Cardiac fibroblast (primary cell): ENCODE results near the gene MAN1C1.
A peak's percentile ranks its signal among the peaks of the same experiment; 100 is the strongest.

Experiments
- DNase-seq, 2 donors: peaks; one replicate each; pipeline versions ENCODE4 v3.0.0 to v3.0.0-alpha.2; 2010; ENCODE audit warnings: low read depth in 2 of 2
- H3K4me3 ChIP-seq, 2 donors: replicated peaks in 1 of 2; 1 replicate in 1 of 2; 2 replicates in 1 of 2; pipeline ENCODE4 v1.5.1; 2011; ENCODE audit warnings: low read depth in 2 of 2, low read length in 2 of 2, mild to moderate bottlenecking in 2 of 2, moderate library complexity in 1 of 2
- TF ChIP-seq, protein P1 (sequence below): IDR thresholded peaks from one replicate; pipeline ENCODE4 v1.5.1; 2011; ENCODE audit warnings: low read depth, mild to moderate bottlenecking, low read length, inconsistent platforms

MAN1C1 gene

DNA sequence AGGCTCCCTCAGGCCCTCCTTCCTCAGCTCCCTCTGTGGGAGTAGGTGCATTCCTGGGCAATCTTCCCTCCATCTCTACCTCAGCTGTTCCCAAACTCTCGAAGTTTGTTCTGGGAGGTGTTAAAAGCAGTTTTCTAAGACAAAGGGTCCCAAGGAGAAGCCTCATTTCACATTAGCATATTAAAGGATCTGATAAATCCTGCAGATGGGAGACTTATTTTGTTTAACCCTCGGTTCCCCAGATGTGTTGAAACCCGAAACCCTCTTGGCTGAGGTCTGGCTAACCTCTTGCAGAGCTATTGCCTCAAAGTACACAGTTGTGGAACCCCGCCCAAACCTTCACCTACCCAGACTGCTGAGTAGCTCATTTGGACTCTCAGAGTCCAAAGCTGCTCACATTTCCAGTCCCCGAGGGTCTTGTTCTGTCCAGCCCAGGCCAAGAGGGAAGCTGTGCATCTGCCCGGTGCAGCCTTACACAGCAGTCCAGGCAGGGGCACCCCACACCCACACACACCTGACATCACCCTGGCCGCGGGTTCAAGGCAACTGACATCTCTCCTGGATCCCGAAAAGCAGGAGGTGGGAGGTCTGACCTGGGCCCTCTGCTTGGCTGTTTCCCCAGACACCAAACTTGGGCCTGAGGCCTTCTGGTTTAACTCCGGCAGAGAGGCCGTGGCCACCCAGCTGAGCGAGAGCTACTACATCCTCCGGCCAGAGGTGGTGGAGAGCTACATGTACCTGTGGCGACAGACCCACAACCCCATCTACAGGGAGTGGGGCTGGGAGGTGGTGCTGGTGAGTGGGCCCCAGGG, 163.9 kb downstream of the MAN1C1 start:
- H3K4me3 ChIP-seq, result no peak overlapping the region
- TF ChIP-seq, protein P1, sequence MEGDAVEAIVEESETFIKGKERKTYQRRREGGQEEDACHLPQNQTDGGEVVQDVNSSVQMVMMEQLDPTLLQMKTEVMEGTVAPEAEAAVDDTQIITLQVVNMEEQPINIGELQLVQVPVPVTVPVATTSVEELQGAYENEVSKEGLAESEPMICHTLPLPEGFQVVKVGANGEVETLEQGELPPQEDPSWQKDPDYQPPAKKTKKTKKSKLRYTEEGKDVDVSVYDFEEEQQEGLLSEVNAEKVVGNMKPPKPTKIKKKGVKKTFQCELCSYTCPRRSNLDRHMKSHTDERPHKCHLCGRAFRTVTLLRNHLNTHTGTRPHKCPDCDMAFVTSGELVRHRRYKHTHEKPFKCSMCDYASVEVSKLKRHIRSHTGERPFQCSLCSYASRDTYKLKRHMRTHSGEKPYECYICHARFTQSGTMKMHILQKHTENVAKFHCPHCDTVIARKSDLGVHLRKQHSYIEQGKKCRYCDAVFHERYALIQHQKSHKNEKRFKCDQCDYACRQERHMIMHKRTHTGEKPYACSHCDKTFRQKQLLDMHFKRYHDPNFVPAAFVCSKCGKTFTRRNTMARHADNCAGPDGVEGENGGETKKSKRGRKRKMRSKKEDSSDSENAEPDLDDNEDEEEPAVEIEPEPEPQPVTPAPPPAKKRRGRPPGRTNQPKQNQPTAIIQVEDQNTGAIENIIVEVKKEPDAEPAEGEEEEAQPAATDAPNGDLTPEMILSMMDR, result no peak
- DNase-seq, result peak in 1 of 2 donors; percentile 42

DNA sequence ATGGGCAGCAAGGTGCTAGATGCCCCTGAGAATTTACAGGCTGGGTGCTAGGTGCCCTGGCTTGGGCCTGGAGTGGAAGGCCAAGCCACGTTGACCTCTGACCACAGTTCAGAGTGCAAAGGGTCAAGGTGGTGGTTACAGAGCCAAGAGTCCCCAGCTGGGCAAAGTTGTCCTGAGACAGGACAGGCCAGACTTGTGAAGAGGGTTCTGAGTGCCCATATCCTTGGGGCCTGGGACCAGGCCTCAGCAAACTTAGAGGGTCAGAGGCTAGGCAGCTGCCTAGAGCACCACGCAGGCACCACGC, 164.5 kb downstream of the MAN1C1 start:
- H3K4me3 ChIP-seq, result no peak overlapping the region
- no peak for DNase-seq
- TF ChIP-seq, protein P1, result no peak

DNA sequence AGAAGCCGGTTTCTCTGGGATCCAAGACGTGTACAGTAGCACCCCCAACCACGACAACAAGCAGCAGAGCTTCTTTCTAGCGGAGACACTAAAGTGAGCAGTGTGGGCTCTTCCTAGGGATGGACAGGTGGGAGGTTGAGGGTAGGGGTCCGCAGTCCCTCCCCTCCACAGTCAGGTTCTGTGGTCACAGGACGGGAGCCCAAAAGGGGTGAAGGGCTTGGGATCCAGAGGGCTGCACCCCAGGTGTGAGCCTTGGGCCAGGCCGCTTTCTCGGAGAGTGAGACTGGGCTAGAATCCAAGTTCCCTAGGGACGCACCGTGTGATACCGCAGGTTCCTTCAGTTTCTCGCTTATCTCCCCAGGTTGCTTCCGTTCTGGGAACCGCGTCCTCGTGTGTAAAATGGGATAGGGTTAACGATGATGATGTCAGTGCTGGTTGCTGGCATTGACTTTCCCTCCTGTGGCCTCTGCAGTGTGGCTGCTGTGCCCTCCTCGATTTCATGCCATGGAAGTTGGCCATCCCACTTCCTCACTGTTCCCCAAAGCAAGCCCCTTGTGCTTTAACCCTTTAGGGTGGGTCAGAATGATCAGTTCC, 166.1 kb downstream of the MAN1C1 start:
- TF ChIP-seq, protein P1, result no peak
- DNase-seq, result no peak
- no peak overlapping the region for H3K4me3 ChIP-seq

DNA sequence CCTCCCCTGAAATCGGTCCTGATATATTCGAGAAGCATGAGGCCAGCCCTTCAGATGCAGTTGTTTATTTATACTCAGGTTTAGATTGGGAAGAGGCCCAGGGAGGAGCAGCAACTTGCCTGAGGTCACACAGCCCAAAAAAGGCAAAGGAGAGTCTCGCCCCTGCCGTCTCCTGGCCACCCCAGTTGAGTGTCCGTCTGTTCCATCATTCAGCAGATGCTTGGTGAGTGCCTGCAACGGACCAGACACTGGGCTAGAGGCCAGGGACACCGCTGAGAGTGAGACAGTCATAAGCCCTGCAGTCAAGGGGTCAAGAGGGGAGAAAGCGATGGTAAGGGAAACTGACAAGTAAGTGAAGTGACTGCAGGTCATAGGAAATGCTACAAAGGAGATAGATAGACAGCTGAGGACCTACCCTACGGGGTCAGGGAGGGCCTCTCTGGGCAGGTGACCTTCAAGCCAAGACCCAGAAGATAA, 168.0 kb downstream of the MAN1C1 start:
- no peak for DNase-seq
- H3K4me3 ChIP-seq, result no peak overlapping the region
- TF ChIP-seq, protein P1, result no peak

DNA sequence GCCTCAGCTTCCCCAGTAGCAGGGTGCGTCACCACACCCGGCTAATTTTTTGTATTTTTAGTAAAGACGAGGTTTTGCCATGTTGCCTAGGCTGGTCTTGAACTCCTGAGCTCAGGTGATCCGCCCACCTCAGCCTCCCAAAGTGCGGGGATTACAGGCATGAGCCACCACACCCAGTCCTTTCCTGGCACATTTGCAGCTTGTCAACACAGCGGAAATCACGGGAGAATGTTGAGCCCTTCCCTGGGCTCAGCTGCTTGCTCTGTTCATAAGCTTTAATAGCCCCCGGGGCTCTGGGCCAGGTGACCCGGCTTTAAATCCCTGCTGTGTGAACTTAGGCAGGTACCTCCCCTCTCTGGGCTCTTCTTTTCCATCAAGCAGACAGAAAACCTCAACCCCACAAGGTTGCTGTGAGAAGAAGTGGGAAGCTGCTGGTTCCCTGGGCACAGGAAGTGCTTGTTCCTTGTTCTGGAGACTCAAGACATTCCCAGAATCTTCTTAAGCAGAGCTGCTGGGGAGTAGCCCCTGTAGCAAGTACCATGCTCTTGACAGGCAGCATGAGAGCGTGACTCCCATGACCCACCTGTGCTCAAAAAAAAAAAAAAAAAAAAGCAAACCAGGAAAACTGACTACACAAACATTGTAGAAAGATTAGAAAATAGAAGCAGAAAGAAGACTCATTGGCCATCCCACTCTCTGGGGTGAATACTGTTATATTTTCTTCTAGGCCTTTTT, 168.9 kb downstream of the MAN1C1 start:
- no peak overlapping the region for H3K4me3 ChIP-seq
- no peak for DNase-seq
- TF ChIP-seq, protein P1, result no peak

DNA sequence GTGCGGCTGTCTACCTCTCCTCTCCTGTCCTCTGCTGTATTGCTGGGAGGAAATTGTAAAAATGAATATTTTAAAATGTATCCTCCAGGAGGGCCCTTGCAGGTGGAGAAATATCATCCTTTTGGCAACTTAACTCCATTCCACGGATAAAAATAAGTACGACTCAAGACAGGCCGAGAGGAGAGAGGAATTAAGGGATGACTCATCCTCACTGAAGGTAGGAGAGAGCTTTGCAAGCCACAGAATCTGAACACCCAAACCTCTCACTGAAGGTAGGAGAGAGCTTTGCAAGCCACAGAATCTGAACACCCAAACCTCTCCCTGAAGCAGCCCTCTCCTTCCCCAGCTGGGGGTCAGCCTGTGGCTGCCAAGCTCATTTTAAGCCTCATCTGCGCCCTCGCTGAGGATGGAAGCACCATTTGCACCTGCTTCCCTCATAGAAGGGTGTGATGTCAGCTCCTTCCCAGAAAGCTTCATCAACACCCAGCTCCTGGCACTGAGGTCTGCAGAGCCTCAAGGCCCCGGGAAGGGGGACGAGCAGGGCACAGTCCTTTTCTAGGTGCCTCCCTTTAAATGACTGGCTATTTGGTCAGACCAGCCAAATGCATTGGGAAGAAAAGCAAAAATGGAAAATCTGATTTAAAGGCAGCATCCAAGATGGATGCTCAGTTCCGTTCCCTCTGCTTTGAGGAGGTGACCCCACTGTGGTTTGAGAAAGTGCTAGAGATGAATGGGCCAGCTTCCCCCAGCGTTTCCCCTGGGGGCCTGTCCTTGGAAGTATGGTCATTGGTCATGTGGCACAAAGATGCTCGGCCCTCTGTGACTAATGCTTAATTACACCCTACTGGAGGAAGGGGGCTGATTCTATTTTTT, 170.5 kb downstream of the MAN1C1 start:
- TF ChIP-seq, protein P1, result no peak
- no peak overlapping the region for H3K4me3 ChIP-seq
- peak in 1 of 2 donors; percentile 35 for DNase-seq
